Measurements from ENCODE around the gene SLC9A7.

SLC9A7 gene

DNA sequence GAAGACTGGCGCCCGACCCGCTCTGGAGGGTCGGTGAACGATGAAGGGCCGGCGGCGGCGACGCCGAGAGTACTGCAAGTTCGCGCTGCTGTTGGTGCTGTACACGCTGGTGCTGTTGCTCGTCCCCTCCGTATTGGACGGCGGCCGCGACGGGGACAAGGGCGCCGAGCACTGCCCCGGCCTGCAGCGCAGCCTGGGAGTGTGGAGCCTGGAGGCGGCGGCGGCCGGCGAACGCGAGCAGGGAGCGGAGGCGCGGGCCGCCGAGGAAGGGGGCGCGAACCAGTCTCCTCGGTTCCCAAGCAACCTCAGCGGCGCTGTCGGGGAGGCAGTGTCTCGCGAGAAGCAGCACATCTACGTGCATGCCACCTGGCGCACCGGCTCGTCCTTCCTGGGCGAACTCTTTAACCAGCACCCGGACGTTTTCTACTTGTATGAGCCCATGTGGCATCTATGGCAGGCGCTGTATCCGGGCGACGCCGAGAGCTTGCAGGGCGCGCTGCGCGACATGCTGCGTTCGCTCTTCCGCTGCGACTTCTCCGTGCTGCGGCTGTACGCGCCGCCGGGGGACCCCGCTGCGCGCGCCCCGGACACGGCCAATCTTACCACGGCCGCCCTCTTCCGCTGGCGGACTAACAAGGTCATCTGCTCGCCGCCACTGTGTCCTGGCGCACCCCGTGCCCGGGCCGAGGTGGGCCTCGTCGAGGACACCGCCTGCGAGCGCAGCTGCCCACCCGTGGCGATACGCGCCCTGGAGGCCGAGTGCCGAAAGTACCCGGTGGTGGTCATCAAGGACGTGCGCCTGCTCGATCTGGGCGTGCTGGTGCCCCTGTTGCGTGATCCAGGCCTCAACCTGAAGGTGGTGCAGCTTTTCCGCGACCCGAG, 184.8 kb downstream of the SLC9A7 start:
- Histone ChIP-seq H3K9me2 (replicated peaks; ENCODE audit: low read depth, low read length) (no peaks in the 10 kb centered on the region), H3K4me1 (ENCODE audit: insufficient read depth, low read length, poor library complexity, severe bottlenecking) (peaks cover 20% of the 10 kb centered on the region), H3K79me2 (ENCODE audit: insufficient read depth, low read length) (peaks cover 3% of the 10 kb centered on the region), H3K4me3 (ENCODE audit: low read length, poor library complexity, severe bottlenecking) (peak overlapping the region; percentile 84), H2AFZ (ENCODE audit: low read length) (peak overlapping the region; percentile 99), H3K9me3 (ENCODE audit: insufficient read depth, low read depth, low read length) (no peaks in the 10 kb centered on the region), H3K4me2 (ENCODE audit: low read depth, low read length, poor library complexity, severe bottlenecking) (peak overlapping the region; percentile 90), H3K36me3 (ENCODE audit: insufficient read depth, low read length) (no peaks in the 10 kb centered on the region), H4K20me1 (ENCODE audit: insufficient read depth, low read length, poor library complexity, severe bottlenecking) (no peaks in the 10 kb centered on the region), H3K27me3 (ENCODE audit: insufficient read depth, low read length, poor library complexity, severe bottlenecking) (no peaks in the 10 kb centered on the region), H3K9ac (ENCODE audit: low read depth, low read length, poor library complexity, severe bottlenecking) (peak overlapping the region; percentile 69), H3F3A (ENCODE audit: low read depth) (no peaks in the 10 kb centered on the region)
- TF ChIP-seq EZH2phosphoT487 (IDR thresholded peaks at IDR 0.05; ENCODE audit: borderline replicate concordance), result no peak
- TF ChIP-seq CTCF (conservative IDR thresholded peaks at IDR 0.05; ENCODE audit: low read length), result no peak

DNA sequence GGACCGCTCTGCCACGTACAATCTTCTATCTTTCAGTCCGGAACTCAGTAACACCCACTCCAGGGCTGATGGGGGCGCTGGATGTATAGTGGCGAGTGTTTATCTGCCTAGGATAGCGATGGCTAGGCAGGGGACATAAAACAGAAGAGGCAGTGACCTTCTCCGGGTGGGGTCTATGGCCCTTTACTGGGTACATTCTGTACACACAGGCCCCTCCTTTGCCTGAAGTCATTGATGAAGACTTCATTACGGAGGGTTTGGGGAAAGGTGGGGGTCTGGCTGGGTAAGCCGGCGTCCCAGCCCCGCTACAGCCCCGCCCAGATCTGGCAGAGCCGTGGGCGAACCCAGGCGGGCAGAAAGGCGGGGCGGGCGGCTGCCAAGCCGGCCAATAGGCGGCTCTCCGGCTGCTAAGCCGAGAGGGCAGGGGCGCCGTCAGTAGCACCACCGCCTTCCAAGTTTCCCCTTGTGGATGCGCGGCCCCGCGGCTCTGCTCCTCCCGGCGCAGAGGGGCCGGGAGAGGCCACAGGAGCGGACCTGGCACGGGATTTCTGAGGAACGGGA, 185.5 kb downstream of the SLC9A7 start, which contains the start of gene CHST7:
TSS of gene CHST7 (plus strand) at position 435 of the 561 bp plus-strand sequence. CDS start 167 bp downstream, outside the sequence.
- peaks cover 3% of the 10 kb centered on the region for H3K79me2 ChIP-seq (ENCODE audit: insufficient read depth, low read length)
- H3K36me3 ChIP-seq (ENCODE audit: insufficient read depth, low read length), result no peaks in the 10 kb centered on the region
- H3K4me1 ChIP-seq (ENCODE audit: insufficient read depth, low read length, poor library complexity, severe bottlenecking), result peaks cover 20% of the 10 kb centered on the region
- peak within 1 kb of the TSS; percentile 90 for H3K4me2 ChIP-seq (ENCODE audit: low read depth, low read length, poor library complexity, severe bottlenecking)
- no peaks in the 10 kb centered on the region for H3K9me3 ChIP-seq (ENCODE audit: insufficient read depth, low read depth, low read length)
- H2AFZ ChIP-seq (ENCODE audit: low read length), result peak within 1 kb of the TSS; percentile 99
- no peaks in the 10 kb centered on the region for H4K20me1 ChIP-seq (ENCODE audit: insufficient read depth, low read length, poor library complexity, severe bottlenecking)
- no peak for TF ChIP-seq EZH2phosphoT487 (IDR thresholded peaks at IDR 0.05; ENCODE audit: borderline replicate concordance)
- peak; percentile 60 for TF ChIP-seq CTCF (conservative IDR thresholded peaks at IDR 0.05; ENCODE audit: low read length)
- peak within 1 kb of the TSS; percentile 84 for H3K4me3 ChIP-seq (ENCODE audit: low read length, poor library complexity, severe bottlenecking)
- H3K9me2 ChIP-seq (replicated peaks; ENCODE audit: low read depth, low read length), result no peaks in the 10 kb centered on the region
- no peaks in the 10 kb centered on the region for H3K27me3 ChIP-seq (ENCODE audit: insufficient read depth, low read length, poor library complexity, severe bottlenecking)
- peak within 1 kb of the TSS; percentile 69 for H3K9ac ChIP-seq (ENCODE audit: low read depth, low read length, poor library complexity, severe bottlenecking)
- no peaks in the 10 kb centered on the region for H3F3A ChIP-seq (ENCODE audit: low read depth)

GRCh38 chrX:46572340-46572936, 186.5 kb downstream of the SLC9A7 start:
- no peaks in the 10 kb centered on the region for H3K9me3 ChIP-seq (ENCODE audit: insufficient read depth, low read depth, low read length)
- no peaks in the 10 kb centered on the region for H3K9me2 ChIP-seq (replicated peaks; ENCODE audit: low read depth, low read length)
- no peak for TF ChIP-seq CTCF (conservative IDR thresholded peaks at IDR 0.05; ENCODE audit: low read length)
- no peak for TF ChIP-seq EZH2phosphoT487 (IDR thresholded peaks at IDR 0.05; ENCODE audit: borderline replicate concordance)
- H3K27me3 ChIP-seq (ENCODE audit: insufficient read depth, low read length, poor library complexity, severe bottlenecking), result no peaks in the 10 kb centered on the region
- peak overlapping the region; percentile 69 for H3K9ac ChIP-seq (ENCODE audit: low read depth, low read length, poor library complexity, severe bottlenecking)
- H2AFZ ChIP-seq (ENCODE audit: low read length), result peak overlapping the region; percentile 99
- no peaks in the 10 kb centered on the region for H3F3A ChIP-seq (ENCODE audit: low read depth)
- H3K4me1 ChIP-seq (ENCODE audit: insufficient read depth, low read length, poor library complexity, severe bottlenecking), result peaks cover 15% of the 10 kb centered on the region
- no peaks in the 10 kb centered on the region for H4K20me1 ChIP-seq (ENCODE audit: insufficient read depth, low read length, poor library complexity, severe bottlenecking)
- H3K4me3 ChIP-seq (ENCODE audit: low read length, poor library complexity, severe bottlenecking), result peak overlapping the region; percentile 84
- H3K4me2 ChIP-seq (ENCODE audit: low read depth, low read length, poor library complexity, severe bottlenecking), result peak overlapping the region; percentile 90
- no peaks in the 10 kb centered on the region for H3K36me3 ChIP-seq (ENCODE audit: insufficient read depth, low read length)
- peaks cover 3% of the 10 kb centered on the region for H3K79me2 ChIP-seq (ENCODE audit: insufficient read depth, low read length)

Measured in Loucy (cell line).